CMK (cell line): ENCODE results near the gene ALDH1B1.

ENCODE experiments used
- DNase-seq: peaks from one replicate; pipeline ENCODE4 v3.0.0-alpha.2; 2010; ENCODE audit warnings: low read depth

The ALDH1B1 gene

GRCh38 chr9:38441347-38442085 lies 49.0 kb downstream of the ALDH1B1 start:
- DNase-seq, result no peak

GRCh38 chr9:38442473-38443096 lies 50.1 kb downstream of the ALDH1B1 start:
- DNase-seq, result no peak

DNA sequence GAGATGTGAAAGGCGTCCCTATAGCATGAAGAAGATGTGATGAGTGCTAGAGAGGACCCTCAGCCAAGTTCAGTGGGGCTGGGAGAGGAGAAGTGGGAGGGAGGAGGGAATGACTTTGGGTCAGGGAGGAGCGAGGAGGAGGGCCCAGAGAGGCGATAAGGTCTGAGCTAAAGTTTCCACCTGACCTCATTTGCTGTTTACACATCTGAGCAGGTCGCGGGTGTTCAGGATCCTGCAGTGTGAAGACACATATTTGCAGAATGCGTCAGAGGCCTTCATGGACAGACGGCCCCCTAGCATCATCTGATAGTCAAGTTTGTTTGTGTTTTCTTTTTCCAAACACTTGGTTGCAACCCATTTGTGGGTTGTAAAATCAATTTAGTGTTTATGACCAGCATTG lies 50.7 kb downstream of the ALDH1B1 start:
- DNase-seq, result no peak

- DNase-seq, result no peak
Observed at GRCh38 chr9:38443597-38443996, 51.1 kb downstream of the ALDH1B1 start.

GRCh38 chr9:38445154-38446043 lies 52.9 kb downstream of the ALDH1B1 start:
- DNase-seq, result no peak

GRCh38 chr9:38447703-38448102 lies 55.2 kb downstream of the ALDH1B1 start:
- no peak for DNase-seq
